ENCODE measurements around the gene MFF.

- TF ChIP-seq TAF1 (IDR thresholded peaks at IDR 0.05; ENCODE audit: borderline replicate concordance, low read depth, low read length), result no peak
- no peak for TF ChIP-seq TCF12 (IDR thresholded peaks at IDR 0.05; ENCODE audit: low read depth, low read length)
- no peak for TF ChIP-seq MXI1 (IDR thresholded peaks at IDR 0.05; ENCODE audit: low read depth, low read length)
- no peak for TF ChIP-seq CTCF (IDR thresholded peaks at IDR 0.05 in 2 of 3, conservative IDR thresholded peaks at IDR 0.05 in 1 of 3; ENCODE audit: control insufficient read depth in 2 of 3, extremely low read depth in 1 of 3, insufficient read depth in 1 of 3, low read depth in 3 of 3, low read length in 3 of 3)
- no peak for TF ChIP-seq CHD1 (IDR thresholded peaks at IDR 0.05; ENCODE audit: low read depth, low read length)
- no peak for TF ChIP-seq RFX5 (IDR thresholded peaks at IDR 0.05; ENCODE audit: low read depth, low read length)
- no peak for TF ChIP-seq POLR2A (IDR thresholded peaks at IDR 0.05; ENCODE audit: low read depth, low read length)
- TF ChIP-seq PBX3 (IDR thresholded peaks at IDR 0.05; ENCODE audit: insufficient replicate concordance, low read depth, low read length), result no peak
- TF ChIP-seq EZH2 (IDR thresholded peaks at IDR 0.05; ENCODE audit: borderline replicate concordance, control insufficient read depth, low read depth, low read length), result no peak
- TF ChIP-seq EP300 (IDR thresholded peaks at IDR 0.05; ENCODE audit: borderline replicate concordance in 1 of 2, control insufficient read depth in 1 of 2, low read depth in 2 of 2, low read length in 2 of 2), result no peak
- no peak for TF ChIP-seq ZBTB11 (CRISPR knock-in tag; IDR thresholded peaks at IDR 0.05)
- TF ChIP-seq SMC3 (IDR thresholded peaks at IDR 0.05; ENCODE audit: borderline replicate concordance, low read length), result no peak
- TF ChIP-seq POLR2AphosphoS2 (IDR thresholded peaks at IDR 0.05; ENCODE audit: low read depth, low read length), result no peak
Observed at GRCh38 chr2:227292314-227292713, 32.7 kb upstream of the MFF start.
